Measurements from ENCODE around the gene GATA5. TPM values are rescaled to one million over a fixed set of nuclear protein-coding genes. Genes with fewer than 3 reads are reported as not detected.

GATA5 gene
- total RNA-seq, 1 donor: not detected

- DNase-seq (ENCODE audit: low read depth): no peak
- no peak overlapping the region for H3K4me3 ChIP-seq (ENCODE audit: low read depth, low read length)
- TF ChIP-seq CTCF (IDR thresholded peaks at IDR 0.05; ENCODE audit: insufficient read depth, low read depth, low read length): no peak
Measured at GRCh38 chr20:62422636-62423325, 53.0 kb downstream of the GATA5 start.

- no peak for DNase-seq (ENCODE audit: low read depth)
- no peak for TF ChIP-seq CTCF (IDR thresholded peaks at IDR 0.05; ENCODE audit: insufficient read depth, low read depth, low read length)
Measured at GRCh38 chr20:62421716-62421990, 54.1 kb downstream of the GATA5 start.

GRCh38 chr20:62420846-62421715 lies 54.7 kb downstream of the GATA5 start:
- DNase-seq (ENCODE audit: low read depth): no peak
- H3K4me3 ChIP-seq (ENCODE audit: low read depth, low read length): no peak overlapping the region

More at GRCh38 chr20:62421716-62421990, 54.1 kb downstream of the GATA5 start:
- H3K4me3 ChIP-seq (ENCODE audit: low read depth, low read length): no peak overlapping the region

GRCh38 chr20:62419759-62420158 lies 56.0 kb downstream of the GATA5 start:
- TF ChIP-seq CTCF (IDR thresholded peaks at IDR 0.05; ENCODE audit: insufficient read depth, low read depth, low read length): no peak
- no peak overlapping the region for H3K4me3 ChIP-seq (ENCODE audit: low read depth, low read length)
- DNase-seq (ENCODE audit: low read depth): no peak

More at GRCh38 chr20:62420846-62421715, 54.7 kb downstream of the GATA5 start:
- TF ChIP-seq CTCF (IDR thresholded peaks at IDR 0.05; ENCODE audit: insufficient read depth, low read depth, low read length): no peak

GRCh38 chr20:62418709-62419487 lies 56.9 kb downstream of the GATA5 start:
- no peak for DNase-seq (ENCODE audit: low read depth)
- no peak overlapping the region for H3K4me3 ChIP-seq (ENCODE audit: low read depth, low read length)
- TF ChIP-seq CTCF (IDR thresholded peaks at IDR 0.05; ENCODE audit: insufficient read depth, low read depth, low read length): no peak

- no peak overlapping the region for H3K4me3 ChIP-seq (ENCODE audit: low read depth, low read length)
- TF ChIP-seq CTCF (IDR thresholded peaks at IDR 0.05; ENCODE audit: insufficient read depth, low read depth, low read length): no peak
- no peak for DNase-seq (ENCODE audit: low read depth)
Measured at GRCh38 chr20:62417981-62418708, 57.6 kb downstream of the GATA5 start.
